Measurements from ENCODE around the gene SLC25A33. TPM values are rescaled to one million over a fixed set of nuclear protein-coding genes. Genes with fewer than 3 reads are reported as not detected.

SLC25A33 gene
- total RNA-seq: 1 to 10 TPM; 3.0 to 3.5 TPM

GRCh38 chr1:9539165-9539828, at the start of gene SLC25A33:
Gene SLC25A33 (plus strand): TSS chr1:9539465. CDS start chr1:9539692, 227 bp downstream.

GRCh38 chr1:9588551-9589143, 49.4 kb downstream of the SLC25A33 start, which contains the start of gene TMEM201:
Gene TMEM201 (plus strand): TSS chr1:9588911. CDS start chr1:9588931, 20 bp downstream.

Other genes with a start within 250 kb of the SLC25A33 start
- gene SPSB1, start 246.6 kb upstream of the SLC25A33 start, total RNA-seq: 1 to 10 TPM; 2.7 to 2.9 TPM
- 10 to 100 TPM; 13.3 to 14.1 TPM for gene TMEM201, start 49.4 kb downstream of the SLC25A33 start, total RNA-seq
- 100 to 1,000 TPM; 226 to 231 TPM for gene PIK3CD, start 112.3 kb downstream of the SLC25A33 start, total RNA-seq